Measurements from ENCODE around the gene SAP30. TPM values are rescaled to one million over a fixed set of nuclear protein-coding genes. Genes with fewer than 3 reads are reported as not detected.
A peak's percentile ranks its signal among the peaks of the same experiment; 100 is the strongest.

Gene SAP30
- total and polyA plus RNA-seq, 10 of the 15 experiments (the other 5 are each of a cell fraction or from before 2014, with no cell fraction given), result 5.0 to 56.9 (median 23.6) TPM

- peak overlapping the region; percentile 83 for H3K9ac ChIP-seq (ENCODE audit: control insufficient read depth, insufficient read depth, low read length)
- no peak for DNase-seq (ENCODE audit: low read depth, low spot score)
- H3K27ac ChIP-seq (ENCODE audit: control insufficient read depth, insufficient read depth), result peak overlapping the region; percentile 84
- ChIA-PET RAD21 (ENCODE audit: unreplicated experiment) (interaction anchor here (0.6 to 9.0 kb wide), 7 partner anchors 8 to 1613 kb away, joined by 3 to 145 read pairs (median 3); partner anchors contain the start of genes GALNT7 and HMGB2), SMC1A (ENCODE audit: uncharacterized antibody, unreplicated experiment) (interaction anchor here (0.6 to 13.8 kb wide), 7 partner anchors 35 to 196 kb away, joined by 3 to 232 read pairs (median 4); partner anchors contain the start of gene HMGB2), POLR2A (interaction anchor here (0.7 to 14.6 kb wide), 10 partner anchors 8 to 202 kb away, joined by 3 to 472 read pairs (median 6); partner anchors contain the start of genes GALNT7 and HMGB2), CTCF (interaction anchor here (0.6 to 3.9 kb wide), 10 partner anchors 9 to 307 kb away, joined by 3 to 21 read pairs (median 6); partner anchors contain the start of gene HMGB2)
- ATAC-seq, result peak; percentile 42
- H2AFZ ChIP-seq (ENCODE audit: control insufficient read depth, low read depth, low read length), result peak overlapping the region; percentile 94
- no peaks in the 10 kb centered on the region for H3K36me3 ChIP-seq (ENCODE audit: control insufficient read depth in 2 of 2, insufficient read depth in 2 of 2, low read length in 1 of 2)
- H3K4me1 ChIP-seq (ENCODE audit: control insufficient read depth, insufficient read depth, low read length), result peaks cover 8% of the 10 kb centered on the region
- H3K4me3 ChIP-seq, result peak overlapping the region; percentile 93
- TSS peak; percentile 73 for BruUV-seq (replicated peaks)
- in situ Hi-C loops (cut with MboI), result no loop called here
- no peaks in the 10 kb centered on the region for H4K20me1 ChIP-seq (ENCODE audit: control insufficient read depth, insufficient read depth)
- H3K9me3 ChIP-seq (replicated peaks; ENCODE audit: control insufficient read depth, insufficient read depth, low read length), result no peaks in the 10 kb centered on the region
- TF ChIP-seq POLR2AphosphoS5 (IDR thresholded peaks at IDR 0.05; ENCODE audit: low read length), result 0 out of 2 replicates have a peak, but pooled peaks have one; percentile 11
- TF ChIP-seq SMAD5 (IDR thresholded peaks at IDR 0.05; ENCODE audit: low read depth), result 0 out of 2 replicates have a peak, but pooled peaks have one; percentile 13
- TF ChIP-seq, protein P1, sequence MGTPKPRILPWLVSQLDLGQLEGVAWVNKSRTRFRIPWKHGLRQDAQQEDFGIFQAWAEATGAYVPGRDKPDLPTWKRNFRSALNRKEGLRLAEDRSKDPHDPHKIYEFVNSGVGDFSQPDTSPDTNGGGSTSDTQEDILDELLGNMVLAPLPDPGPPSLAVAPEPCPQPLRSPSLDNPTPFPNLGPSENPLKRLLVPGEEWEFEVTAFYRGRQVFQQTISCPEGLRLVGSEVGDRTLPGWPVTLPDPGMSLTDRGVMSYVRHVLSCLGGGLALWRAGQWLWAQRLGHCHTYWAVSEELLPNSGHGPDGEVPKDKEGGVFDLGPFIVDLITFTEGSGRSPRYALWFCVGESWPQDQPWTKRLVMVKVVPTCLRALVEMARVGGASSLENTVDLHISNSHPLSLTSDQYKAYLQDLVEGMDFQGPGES (IDR thresholded peaks at IDR 0.05), result no peak
- 0 out of 2 replicates have a peak, but pooled peaks have one; percentile 9 for TF ChIP-seq NKRF (conservative IDR thresholded peaks at IDR 0.05)
- TF ChIP-seq SMC3 (IDR thresholded peaks at IDR 0.05; ENCODE audit: borderline replicate concordance, low read length), result no peak
- no peak for TF ChIP-seq LARP7 (IDR thresholded peaks at IDR 0.05)
- TF ChIP-seq, protein P2, sequence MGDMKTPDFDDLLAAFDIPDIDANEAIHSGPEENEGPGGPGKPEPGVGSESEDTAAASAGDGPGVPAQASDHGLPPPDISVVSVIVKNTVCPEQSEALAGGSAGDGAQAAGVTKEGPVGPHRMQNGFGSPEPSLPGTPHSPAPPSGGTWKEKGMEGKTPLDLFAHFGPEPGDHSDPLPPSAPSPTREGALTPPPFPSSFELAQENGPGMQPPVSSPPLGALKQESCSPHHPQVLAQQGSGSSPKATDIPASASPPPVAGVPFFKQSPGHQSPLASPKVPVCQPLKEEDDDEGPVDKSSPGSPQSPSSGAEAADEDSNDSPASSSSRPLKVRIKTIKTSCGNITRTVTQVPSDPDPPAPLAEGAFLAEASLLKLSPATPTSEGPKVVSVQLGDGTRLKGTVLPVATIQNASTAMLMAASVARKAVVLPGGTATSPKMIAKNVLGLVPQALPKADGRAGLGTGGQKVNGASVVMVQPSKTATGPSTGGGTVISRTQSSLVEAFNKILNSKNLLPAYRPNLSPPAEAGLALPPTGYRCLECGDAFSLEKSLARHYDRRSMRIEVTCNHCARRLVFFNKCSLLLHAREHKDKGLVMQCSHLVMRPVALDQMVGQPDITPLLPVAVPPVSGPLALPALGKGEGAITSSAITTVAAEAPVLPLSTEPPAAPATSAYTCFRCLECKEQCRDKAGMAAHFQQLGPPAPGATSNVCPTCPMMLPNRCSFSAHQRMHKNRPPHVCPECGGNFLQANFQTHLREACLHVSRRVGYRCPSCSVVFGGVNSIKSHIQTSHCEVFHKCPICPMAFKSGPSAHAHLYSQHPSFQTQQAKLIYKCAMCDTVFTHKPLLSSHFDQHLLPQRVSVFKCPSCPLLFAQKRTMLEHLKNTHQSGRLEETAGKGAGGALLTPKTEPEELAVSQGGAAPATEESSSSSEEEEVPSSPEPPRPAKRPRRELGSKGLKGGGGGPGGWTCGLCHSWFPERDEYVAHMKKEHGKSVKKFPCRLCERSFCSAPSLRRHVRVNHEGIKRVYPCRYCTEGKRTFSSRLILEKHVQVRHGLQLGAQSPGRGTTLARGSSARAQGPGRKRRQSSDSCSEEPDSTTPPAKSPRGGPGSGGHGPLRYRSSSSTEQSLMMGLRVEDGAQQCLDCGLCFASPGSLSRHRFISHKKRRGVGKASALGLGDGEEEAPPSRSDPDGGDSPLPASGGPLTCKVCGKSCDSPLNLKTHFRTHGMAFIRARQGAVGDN (IDR thresholded peaks at IDR 0.05), result 0 out of 2 replicates have a peak, but pooled peaks have one; percentile 29
- no peak for TF ChIP-seq RUNX3 (IDR thresholded peaks at IDR 0.05; ENCODE audit: low read length)
- TF ChIP-seq CREM (IDR thresholded peaks at IDR 0.05; ENCODE audit: low read depth), result no peak
- peak; percentile 19; the same call in 1 of the 2 replicates for TF ChIP-seq POLR2A (IDR thresholded peaks at IDR 0.05; ENCODE audit: low read depth, low read length)
- TF ChIP-seq ZNF217 (IDR thresholded peaks at IDR 0.05), result no peak
- TF ChIP-seq CREB1 (IDR thresholded peaks at IDR 0.05; ENCODE audit: low read depth), result no peak
- TF ChIP-seq E4F1 (IDR thresholded peaks at IDR 0.05; ENCODE audit: borderline replicate concordance, partially characterized antibody), result no peak
- no peaks in the 10 kb centered on the region for H3K27me3 ChIP-seq (replicated peaks in 1 of 2; ENCODE audit: control insufficient read depth in 2 of 2, insufficient read depth in 2 of 2, low read length in 1 of 2)
- peaks cover 70% of the 10 kb centered on the region for H3K79me2 ChIP-seq (ENCODE audit: control insufficient read depth, insufficient read depth, low read length)
- intact Hi-C loops (cut with micrococcal nuclease; ENCODE audit: unreplicated experiment), result loop anchor here (1.0 to 5.0 kb wide), 2 partner anchors 36 to 912 kb away; partner anchors contain the start of genes CEP44, FBXO8 and HMGB2
- FAIRE-seq, result no peak
- peak overlapping the region; percentile 75 for H3K4me2 ChIP-seq (ENCODE audit: control insufficient read depth, insufficient read depth)
- WGBS (ENCODE audit: insufficient coverage, insufficient replicate concordance, low lambda C conversion rate, missing lambda C conversion rate), result 1% methylated on average over 14 of the region's 14 CpGs
These were observed 651 bp upstream of the SAP30 start for GRCh38 chr4:173370130-173370476.
